ENCODE data around the gene UBAP1L.
A peak's percentile ranks its signal among the peaks of the same experiment; 100 is the strongest.
"Not testable (repeated sequence)": the region's sequence is repeated elsewhere in the genome, so short reads cannot be mapped to it uniquely, and the experiment has no call there.

Gene UBAP1L

GRCh38 chr15:65094294-65094995, 20.6 kb downstream of the UBAP1L start:
- H3K27me3 ChIP-seq (ENCODE audit: insufficient read depth, poor library complexity, severe bottlenecking), result no peaks in the 10 kb centered on the region
- no peak overlapping the region for H3K4me3 ChIP-seq (ENCODE audit: severe bottlenecking)
- no peaks in the 10 kb centered on the region for H3K9me3 ChIP-seq (ENCODE audit: severe bottlenecking)
- no peak overlapping the region for H3K27ac ChIP-seq (ENCODE audit: poor library complexity, severe bottlenecking)
- ATAC-seq (ENCODE audit: low read depth) (0 out of 3 replicates have a peak, but pooled peaks have one; percentile 27), DNase-seq (ENCODE audit: low spot score) (peak; percentile 62)
- peaks cover 12% of the 10 kb centered on the region for H3K36me3 ChIP-seq (ENCODE audit: low read depth)
- TF ChIP-seq CTCF (IDR thresholded peaks at IDR 0.05; ENCODE audit: poor library complexity, severe bottlenecking), result no peak
- no peaks in the 10 kb centered on the region for H3K4me1 ChIP-seq (ENCODE audit: insufficient read depth, poor library complexity, severe bottlenecking)

- H3K27ac ChIP-seq (ENCODE audit: poor library complexity, severe bottlenecking), result not testable (repeated sequence)
These were observed 21.2 kb downstream of the UBAP1L start for GRCh38 chr15:65093793-65094170.

DNA sequence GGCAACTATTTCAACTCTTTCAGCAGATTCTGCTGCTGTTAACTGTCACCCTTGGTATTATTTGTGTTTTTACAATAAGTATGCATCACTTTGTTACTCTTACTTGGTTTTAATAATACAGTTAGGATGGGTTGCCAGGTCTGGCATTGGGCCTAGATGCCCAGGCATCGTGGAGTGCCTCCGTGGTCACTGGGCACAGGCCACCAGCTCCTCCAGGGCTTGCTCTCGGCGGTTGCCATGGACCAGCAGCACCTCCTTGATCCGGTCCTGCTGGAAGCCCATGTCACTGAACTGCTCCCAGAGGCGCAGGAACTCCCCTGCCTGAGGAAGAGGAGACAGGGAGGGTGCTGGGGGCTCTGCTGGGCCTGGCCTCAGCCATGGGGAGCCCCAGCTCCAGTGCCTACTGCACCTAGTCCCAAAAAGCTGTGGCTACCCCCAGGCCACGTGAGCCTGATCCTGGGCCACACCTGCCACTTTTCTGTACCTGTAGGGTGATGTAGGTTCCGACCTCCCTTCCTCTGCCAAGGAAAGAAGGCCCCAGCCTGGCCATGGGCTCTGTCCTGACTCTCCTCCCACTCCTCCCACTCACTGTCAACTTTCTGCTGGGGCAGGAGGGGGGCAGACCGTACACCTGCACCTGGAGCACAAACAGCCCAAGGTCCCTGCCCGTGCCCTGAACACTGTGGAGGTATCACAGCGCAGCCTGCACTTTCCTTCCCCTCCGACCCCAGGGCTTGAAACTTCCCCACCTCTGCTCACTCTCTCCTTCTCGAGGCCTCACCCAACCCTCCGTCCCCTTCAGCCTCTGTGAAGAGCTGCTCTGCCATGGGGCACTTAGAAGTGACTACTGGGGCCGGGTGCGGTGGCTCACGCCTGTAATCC, 21.8 kb downstream of the UBAP1L start:
- no peaks in the 10 kb centered on the region for H3K4me1 ChIP-seq (ENCODE audit: insufficient read depth, poor library complexity, severe bottlenecking)
- H3K36me3 ChIP-seq (ENCODE audit: low read depth), result no peaks in the 10 kb centered on the region
- peak; percentile 66 for DNase-seq (ENCODE audit: low spot score)
- no peak overlapping the region for H3K27ac ChIP-seq (ENCODE audit: poor library complexity, severe bottlenecking)
- H3K9me3 ChIP-seq (ENCODE audit: severe bottlenecking), result no peaks in the 10 kb centered on the region
- no peaks in the 10 kb centered on the region for H3K27me3 ChIP-seq (ENCODE audit: insufficient read depth, poor library complexity, severe bottlenecking)
- no peak for TF ChIP-seq CTCF (IDR thresholded peaks at IDR 0.05; ENCODE audit: poor library complexity, severe bottlenecking)
- ATAC-seq (ENCODE audit: low read depth), result no peak
- H3K4me3 ChIP-seq (ENCODE audit: severe bottlenecking), result no peak overlapping the region

More at GRCh38 chr15:65093793-65094170, 21.2 kb downstream of the UBAP1L start:
- H3K9me3 ChIP-seq (ENCODE audit: severe bottlenecking); ATAC-seq (ENCODE audit: low read depth); H3K27me3 ChIP-seq (ENCODE audit: insufficient read depth, poor library complexity, severe bottlenecking); H3K4me1 ChIP-seq (ENCODE audit: insufficient read depth, poor library complexity, severe bottlenecking); H3K4me3 ChIP-seq (ENCODE audit: severe bottlenecking); DNase-seq (ENCODE audit: low spot score); H3K36me3 ChIP-seq (ENCODE audit: low read depth): not testable (repeated sequence)

GRCh38 chr15:65091946-65092770, 22.8 kb downstream of the UBAP1L start:
- no peak for TF ChIP-seq CTCF (IDR thresholded peaks at IDR 0.05; ENCODE audit: poor library complexity, severe bottlenecking)
- ATAC-seq (ENCODE audit: low read depth) (no peak), DNase-seq (ENCODE audit: low spot score) (peak; percentile 34)
- Histone ChIP-seq H3K9me3 (ENCODE audit: severe bottlenecking) (no peaks in the 10 kb centered on the region), H3K27me3 (ENCODE audit: insufficient read depth, poor library complexity, severe bottlenecking) (no peaks in the 10 kb centered on the region), H3K4me1 (ENCODE audit: insufficient read depth, poor library complexity, severe bottlenecking) (no peaks in the 10 kb centered on the region), H3K36me3 (ENCODE audit: low read depth) (no peaks in the 10 kb centered on the region), H3K4me3 (ENCODE audit: severe bottlenecking) (no peak overlapping the region), H3K27ac (ENCODE audit: poor library complexity, severe bottlenecking) (no peak overlapping the region)

DNA sequence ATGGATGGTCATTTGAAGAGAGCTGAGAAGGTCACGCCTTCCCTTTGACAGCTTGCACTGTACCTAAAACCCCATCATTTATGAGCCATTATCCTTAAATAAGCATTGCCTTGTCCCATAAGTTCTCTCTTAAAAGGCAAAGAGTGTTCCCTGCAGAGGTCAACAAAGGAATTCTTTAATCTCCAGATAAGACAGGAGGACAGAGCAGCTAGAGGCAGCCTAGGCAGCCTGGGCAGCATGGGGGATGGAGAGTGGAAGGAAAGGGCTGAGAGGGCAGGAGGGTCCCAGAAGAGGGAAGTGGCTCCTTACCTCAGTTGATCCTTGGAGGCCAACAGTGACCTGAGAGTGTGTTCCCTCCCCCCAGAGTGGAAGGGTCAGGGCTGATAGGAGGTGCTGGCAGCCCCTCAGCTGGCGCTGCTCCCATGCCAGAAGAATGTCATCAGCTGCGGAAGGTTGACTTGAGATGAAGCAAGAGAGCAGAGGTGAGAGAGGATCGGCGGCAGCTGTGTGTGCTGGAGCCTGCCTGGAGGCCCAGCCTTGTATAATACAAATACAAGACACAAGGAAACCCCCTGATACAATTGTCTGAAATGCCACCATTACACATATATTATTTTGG, 25.7 kb downstream of the UBAP1L start:
- DNase-seq (ENCODE audit: low spot score) (no peak), ATAC-seq (ENCODE audit: low read depth) (no peak)
- Histone ChIP-seq H3K27me3 (ENCODE audit: insufficient read depth, poor library complexity, severe bottlenecking) (no peaks in the 10 kb centered on the region), H3K9me3 (ENCODE audit: severe bottlenecking) (no peaks in the 10 kb centered on the region), H3K4me1 (ENCODE audit: insufficient read depth, poor library complexity, severe bottlenecking) (no peaks in the 10 kb centered on the region), H3K36me3 (ENCODE audit: low read depth) (no peaks in the 10 kb centered on the region), H3K4me3 (ENCODE audit: severe bottlenecking) (no peak overlapping the region), H3K27ac (ENCODE audit: poor library complexity, severe bottlenecking) (no peak overlapping the region)
- no peak for TF ChIP-seq CTCF (IDR thresholded peaks at IDR 0.05; ENCODE audit: poor library complexity, severe bottlenecking)
